DND-41 (cell line): Measurements from ENCODE around the gene PHC2.

ENCODE experiments used
- ATAC-seq: fragments of 200-7000 bp; cut with Tn5 transposase; 3 replicates; pipeline ENCODE4 v1.9.1; 2021; ENCODE audit warnings: low read depth; ENCODE audit not compliant: insufficient read depth
- DNase-seq: peaks from one replicate; pipeline ENCODE4 v3.0.0-alpha.2; 2020
- H2AFZ ChIP-seq: 2 replicates; pipeline ENCODE4 v1.6.0; 2012; ENCODE audit warnings: low read depth, low read length
- H3K27ac ChIP-seq: 2 replicates; pipeline ENCODE4 v1.5.1; 2012; ENCODE audit warnings: low read length, inconsistent platforms
- H3K27me3 ChIP-seq: fragments of 200-600 bp; sonication (generic); 2 replicates; pipeline ENCODE4 v1.6.0; 2012; ENCODE audit warnings: low read length, mild to moderate bottlenecking, inconsistent platforms; ENCODE audit not compliant: insufficient read depth, poor library complexity
- H3K36me3 ChIP-seq: 2 replicates; pipeline ENCODE4 v1.5.1; 2012; ENCODE audit warnings: low read length, inconsistent platforms; ENCODE audit not compliant: insufficient read depth
- H3K4me1 ChIP-seq: 2 replicates; pipeline ENCODE4 v1.5.1; 2012; ENCODE audit warnings: mild to moderate bottlenecking, low read length; ENCODE audit not compliant: insufficient read depth
- H3K4me2 ChIP-seq: 2 replicates; pipeline ENCODE4 v1.6.0; 2012; ENCODE audit warnings: mild to moderate bottlenecking, moderate library complexity, low read length, inconsistent platforms; ENCODE audit not compliant: insufficient read depth
- H3K4me3 ChIP-seq, 2 experiments: fragments of 200-600 bp in 1 of 2; shearing (Covaris generic) in 1 of 2; 2 replicates each; pipeline ENCODE4 v1.5.1; 2012 to 2016; ENCODE audit warnings: inconsistent platforms in 2 of 2, low read length in 2 of 2, mild to moderate bottlenecking in 2 of 2, low read depth in 1 of 2, moderate library complexity in 1 of 2
- H3K79me2 ChIP-seq: 2 replicates; pipeline ENCODE4 v1.6.0; 2012; ENCODE audit warnings: low read length, inconsistent platforms; ENCODE audit not compliant: insufficient read depth
- H3K9ac ChIP-seq: 2 replicates; pipeline ENCODE4 v1.6.0; 2012; ENCODE audit warnings: low read depth, mild to moderate bottlenecking, inconsistent platforms, low read length, moderate library complexity
- H3K9me3 ChIP-seq: 2 replicates; pipeline ENCODE4 v1.5.1; 2012; ENCODE audit warnings: low read length, moderate library complexity, mild to moderate bottlenecking, inconsistent platforms; ENCODE audit not compliant: insufficient read depth, severe bottlenecking
- H4K20me1 ChIP-seq: 2 replicates; pipeline ENCODE4 v1.6.0; 2012; ENCODE audit warnings: low read length; ENCODE audit not compliant: insufficient read depth
- CTCF ChIP-seq: IDR thresholded peaks from 2 replicates; pipeline ENCODE4 v1.5.1; 2012; ENCODE audit warnings: borderline replicate concordance, low read length, moderate library complexity, mild to moderate bottlenecking; ENCODE audit not compliant: poor library complexity, severe bottlenecking; ENCODE audit errors: extremely low read depth
- EZH2 ChIP-seq: IDR thresholded peaks from 3 replicates; pipeline ENCODE4 v1.6.1; 2012; ENCODE audit warnings: borderline replicate concordance, low read depth, mild to moderate bottlenecking, moderate library complexity, low read length, inconsistent platforms; ENCODE audit not compliant: severe bottlenecking

PHC2 gene

GRCh38 chr1:33361532-33362235, 69.2 kb downstream of the PHC2 start:
- no peak overlapping the region for H3K4me3 ChIP-seq
- TF ChIP-seq CTCF (no peak), EZH2 (no peak)
- H3K79me2 ChIP-seq, result no peaks in the 10 kb centered on the region
- H3K9ac ChIP-seq, result no peak overlapping the region
- no peaks in the 10 kb centered on the region for H3K4me1 ChIP-seq
- ATAC-seq (no peak), DNase-seq (no peak)
- no peak overlapping the region for H2AFZ ChIP-seq
- H3K27me3 ChIP-seq, result no peaks in the 10 kb centered on the region
- H3K36me3 ChIP-seq, result no peaks in the 10 kb centered on the region
- no peaks in the 10 kb centered on the region for H4K20me1 ChIP-seq
- H3K9me3 ChIP-seq, result no peaks in the 10 kb centered on the region
- no peak overlapping the region for H3K27ac ChIP-seq
- H3K4me2 ChIP-seq, result no peak overlapping the region

- DNase-seq, result no peak
- TF ChIP-seq CTCF (no peak), EZH2 (no peak)
- Histone ChIP-seq H3K9me3 (no peaks in the 10 kb centered on the region), H3K4me2 (no peak overlapping the region), H3K27ac (no peak overlapping the region), H3K4me3 (no peak overlapping the region), H3K36me3 (no peaks in the 10 kb centered on the region), H3K79me2 (no peaks in the 10 kb centered on the region), H2AFZ (no peak overlapping the region), H3K9ac (no peak overlapping the region), H3K4me1 (no peaks in the 10 kb centered on the region), H3K27me3 (no peaks in the 10 kb centered on the region), H4K20me1 (no peaks in the 10 kb centered on the region)
- ATAC-seq, result no peak
Observed at GRCh38 chr1:33360367-33360766, 70.5 kb downstream of the PHC2 start.

GRCh38 chr1:33359931-33360330, 71.0 kb downstream of the PHC2 start:
- Histone ChIP-seq H3K9ac (no peak overlapping the region), H3K4me3 (no peak overlapping the region), H3K79me2 (no peaks in the 10 kb centered on the region), H4K20me1 (no peaks in the 10 kb centered on the region), H3K9me3 (no peaks in the 10 kb centered on the region), H2AFZ (no peak overlapping the region), H3K27ac (no peak overlapping the region), H3K4me2 (no peak overlapping the region), H3K36me3 (no peaks in the 10 kb centered on the region), H3K4me1 (no peaks in the 10 kb centered on the region), H3K27me3 (no peaks in the 10 kb centered on the region)
- TF ChIP-seq EZH2, result no peak
- TF ChIP-seq CTCF, result no peak
- ATAC-seq, result no peak
- no peak for DNase-seq
